ENCODE measurements around the gene RPP38.

DNA sequence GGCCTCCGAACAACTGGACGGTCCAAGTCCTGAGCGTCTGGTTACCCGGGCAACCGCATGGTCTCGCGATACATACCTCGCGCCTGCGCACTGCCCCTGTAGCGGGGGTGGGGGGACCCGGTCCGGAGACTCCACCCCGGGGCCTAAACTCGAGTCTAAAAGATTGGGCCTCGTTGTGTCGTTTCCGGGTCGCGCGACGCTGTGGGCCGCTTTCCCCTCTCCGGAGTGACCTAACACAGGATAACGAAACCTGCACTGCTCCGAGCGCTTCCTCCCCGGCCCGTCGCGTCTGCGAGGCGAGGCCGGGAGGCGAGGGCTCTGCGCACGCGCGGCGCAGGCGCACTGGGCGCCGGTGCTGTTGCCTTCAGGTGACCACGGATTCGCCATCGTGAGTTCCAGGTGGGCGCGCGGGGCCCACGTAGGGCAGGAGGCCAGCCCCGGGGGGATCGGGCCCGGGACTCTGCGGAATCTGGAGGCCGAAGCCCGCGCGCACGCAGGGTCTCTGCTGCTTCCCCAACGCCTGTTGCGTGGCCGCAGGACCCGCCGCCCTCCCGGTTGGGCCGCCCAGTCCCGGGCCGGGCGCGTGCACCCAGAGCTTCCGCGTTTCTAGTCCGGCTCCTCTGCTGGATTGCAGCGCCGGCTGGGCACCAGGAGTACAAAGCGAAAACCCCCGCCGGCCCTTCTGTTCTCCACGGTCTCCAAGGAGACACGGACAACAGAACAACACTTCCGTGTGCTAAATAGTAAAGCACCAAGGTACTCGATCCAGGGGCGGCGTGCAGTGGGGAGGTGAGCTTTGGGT, at the start of gene RPP38:
- TF ChIP-seq, protein P1, sequence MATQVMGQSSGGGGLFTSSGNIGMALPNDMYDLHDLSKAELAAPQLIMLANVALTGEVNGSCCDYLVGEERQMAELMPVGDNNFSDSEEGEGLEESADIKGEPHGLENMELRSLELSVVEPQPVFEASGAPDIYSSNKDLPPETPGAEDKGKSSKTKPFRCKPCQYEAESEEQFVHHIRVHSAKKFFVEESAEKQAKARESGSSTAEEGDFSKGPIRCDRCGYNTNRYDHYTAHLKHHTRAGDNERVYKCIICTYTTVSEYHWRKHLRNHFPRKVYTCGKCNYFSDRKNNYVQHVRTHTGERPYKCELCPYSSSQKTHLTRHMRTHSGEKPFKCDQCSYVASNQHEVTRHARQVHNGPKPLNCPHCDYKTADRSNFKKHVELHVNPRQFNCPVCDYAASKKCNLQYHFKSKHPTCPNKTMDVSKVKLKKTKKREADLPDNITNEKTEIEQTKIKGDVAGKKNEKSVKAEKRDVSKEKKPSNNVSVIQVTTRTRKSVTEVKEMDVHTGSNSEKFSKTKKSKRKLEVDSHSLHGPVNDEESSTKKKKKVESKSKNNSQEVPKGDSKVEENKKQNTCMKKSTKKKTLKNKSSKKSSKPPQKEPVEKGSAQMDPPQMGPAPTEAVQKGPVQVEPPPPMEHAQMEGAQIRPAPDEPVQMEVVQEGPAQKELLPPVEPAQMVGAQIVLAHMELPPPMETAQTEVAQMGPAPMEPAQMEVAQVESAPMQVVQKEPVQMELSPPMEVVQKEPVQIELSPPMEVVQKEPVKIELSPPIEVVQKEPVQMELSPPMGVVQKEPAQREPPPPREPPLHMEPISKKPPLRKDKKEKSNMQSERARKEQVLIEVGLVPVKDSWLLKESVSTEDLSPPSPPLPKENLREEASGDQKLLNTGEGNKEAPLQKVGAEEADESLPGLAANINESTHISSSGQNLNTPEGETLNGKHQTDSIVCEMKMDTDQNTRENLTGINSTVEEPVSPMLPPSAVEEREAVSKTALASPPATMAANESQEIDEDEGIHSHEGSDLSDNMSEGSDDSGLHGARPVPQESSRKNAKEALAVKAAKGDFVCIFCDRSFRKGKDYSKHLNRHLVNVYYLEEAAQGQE (IDR thresholded peaks at IDR 0.05; ENCODE audit: insufficient read depth in 1 of 2, low read depth in 2 of 2, low read length in 2 of 2) = peak in 1 of 2 experiments; percentile 45; a peak in 1 of 4 replicates
- TF ChIP-seq SIN3A (IDR thresholded peaks at IDR 0.05; ENCODE audit: borderline replicate concordance, insufficient read depth, low read length) = peak; percentile 60; the same call in 1 of the 2 replicates
- peak; percentile 76; the same call in 1 of the 2 replicates for TF ChIP-seq TAF1 (IDR thresholded peaks at IDR 0.05; ENCODE audit: borderline replicate concordance, insufficient read depth, low read length)

Data from PFSK-1 (cell line).